Stimulated activated CD8-positive, alpha-beta memory T cell treated with anti-CD3 and anti-CD28 coated beads, Interleukin-4, amount 100 ng/mL, for 48 hours (primary cell): ENCODE measurements around the gene SSBP4.

Experiments used
- DNase-seq: peaks from one replicate; pipeline ENCODE4 v3.0.0-alpha.2; 2020

SSBP4 gene

GRCh38 chr19:18422530-18423191 lies 3.5 kb downstream of the SSBP4 start:
- DNase-seq = no peak

- no peak for DNase-seq
Observed at GRCh38 chr19:18423258-18424020, 4.2 kb downstream of the SSBP4 start.

GRCh38 chr19:18424122-18424889 lies 5.1 kb downstream of the SSBP4 start:
- DNase-seq = no peak

- no peak for DNase-seq
Observed at GRCh38 chr19:18424890-18425514, 5.8 kb downstream of the SSBP4 start.

GRCh38 chr19:18425515-18426415 lies 6.6 kb downstream of the SSBP4 start:
- DNase-seq = no peak

- no peak for DNase-seq
Observed at GRCh38 chr19:18426416-18426767, 7.2 kb downstream of the SSBP4 start.

- DNase-seq = no peak
Observed at GRCh38 chr19:18427080-18427742, 8.0 kb downstream of the SSBP4 start.

- DNase-seq = no peak
Observed at GRCh38 chr19:18427743-18428113, 8.5 kb downstream of the SSBP4 start.

- no peak for DNase-seq
Observed at GRCh38 chr19:18428173-18428786, 9.1 kb downstream of the SSBP4 start.

GRCh38 chr19:18428787-18429674 lies 9.8 kb downstream of the SSBP4 start:
- DNase-seq = peak; percentile 86

- DNase-seq = no peak
Observed at GRCh38 chr19:18429717-18430416, 10.7 kb downstream of the SSBP4 start.

GRCh38 chr19:18430417-18431144 lies 11.4 kb downstream of the SSBP4 start:
- no peak for DNase-seq

GRCh38 chr19:18431351-18432197 lies 12.4 kb downstream of the SSBP4 start:
- DNase-seq = no peak

GRCh38 chr19:18432275-18433014 lies 13.2 kb downstream of the SSBP4 start:
- no peak for DNase-seq

- DNase-seq = no peak
Observed at GRCh38 chr19:18433015-18433691, 14.0 kb downstream of the SSBP4 start.

GRCh38 chr19:18433735-18434398 lies 14.7 kb downstream of the SSBP4 start:
- no peak for DNase-seq
